ENCODE results near the gene TMEM108. TPM values are rescaled to one million over a fixed set of nuclear protein-coding genes. Genes with fewer than 3 reads are reported as not detected.

The TMEM108 gene
- polyA plus RNA-seq, 1 of the 3 experiments (the other 2 are of a cell fraction), result 8.6 TPM

GRCh38 chr3:133119176-133119575, 81.0 kb downstream of the TMEM108 start:
- ChIA-PET POLR2A (no interaction called here), CTCF (interaction anchor here (1.0 to 1.1 kb wide), 2 partner anchors 16 to 78 kb away, joined by 3 read pairs; no protein-coding TSS in a partner anchor)
- Histone ChIP-seq H3K9me3 (no peaks in the 10 kb centered on the region), H3K4me1 (ENCODE audit: control insufficient read depth in 1 of 2, insufficient read depth in 2 of 2, low read depth in 1 of 2, low read length in 1 of 2) (peaks cover 10 to 13% of the 10 kb centered on the region in 2 experiments; a peak in 3 of 4 replicates), H3K9ac (no peak overlapping the region), H2AFZ (ENCODE audit: low read depth) (no peak overlapping the region), H3K4me3 (ENCODE audit: low read depth in 2 of 2, low read length in 1 of 2) (no peak overlapping the region), H3K36me3 (replicated peaks in 1 of 2; ENCODE audit: control insufficient read depth in 1 of 2, insufficient read depth in 2 of 2, low read length in 1 of 2) (no peaks in the 10 kb centered on the region), H3K27me3 (ENCODE audit: insufficient read depth) (no peaks in the 10 kb centered on the region), H3K27ac (ENCODE audit: low read depth in 2 of 2, low read length in 1 of 2) (no peak overlapping the region; a peak in 1 of 4 replicates), H3K4me2 (no peak overlapping the region), H4K20me1 (ENCODE audit: insufficient read depth) (no peaks in the 10 kb centered on the region), H3F3A (replicated peaks; ENCODE audit: insufficient read depth) (no peaks in the 10 kb centered on the region), H3K9me2 (no peaks in the 10 kb centered on the region), H3K79me2 (ENCODE audit: insufficient read depth) (no peaks in the 10 kb centered on the region)
- DNase-seq, result no peak
- 84% methylated on average over 2 of the region's 2 CpGs for WGBS (ENCODE audit: low lambda C conversion rate)
- TF ChIP-seq ZBTB33 (IDR thresholded peaks at IDR 0.05; ENCODE audit: borderline replicate concordance, low read depth) (no peak), GABPA (IDR thresholded peaks at IDR 0.05; ENCODE audit: low read depth) (no peak), SIN3A (IDR thresholded peaks at IDR 0.05; ENCODE audit: borderline replicate concordance, low read depth, low read length) (no peak), RAD21 (IDR thresholded peaks at IDR 0.05; ENCODE audit: low read length) (no peak), CTCF (IDR thresholded peaks at IDR 0.05) (no peak), JUND (IDR thresholded peaks at IDR 0.05) (no peak), YY1 (IDR thresholded peaks at IDR 0.05; ENCODE audit: low read depth) (no peak), FOXM1 (IDR thresholded peaks at IDR 0.05; ENCODE audit: low read depth) (no peak), TEAD4 (IDR thresholded peaks at IDR 0.05; ENCODE audit: borderline replicate concordance, insufficient read depth) (no peak), POLR2AphosphoS5 (IDR thresholded peaks at IDR 0.05; ENCODE audit: low read depth, low read length) (no peak), CHD2 (IDR thresholded peaks at IDR 0.05; ENCODE audit: low read length, partially characterized antibody) (no peak)

- H3K9ac ChIP-seq, result no peak overlapping the region
- WGBS (ENCODE audit: low lambda C conversion rate), result 75% methylated on average over 3 of the region's 3 CpGs
- POLR2A ChIA-PET, result no interaction called here
Observed at GRCh38 chr3:133121450-133121849, 83.3 kb downstream of the TMEM108 start.

More at GRCh38 chr3:133121450-133121849, 83.3 kb downstream of the TMEM108 start:
- Histone ChIP-seq H3K27ac (ENCODE audit: low read depth in 2 of 2, low read length in 1 of 2) (peak overlapping the region in 1 of 2 experiments; percentile 75; a peak in 2 of 4 replicates), H3K9me3 (no peaks in the 10 kb centered on the region), H2AFZ (ENCODE audit: low read depth) (no peak overlapping the region), H3K9me2 (no peaks in the 10 kb centered on the region), H3K36me3 (replicated peaks in 1 of 2; ENCODE audit: control insufficient read depth in 1 of 2, insufficient read depth in 2 of 2, low read length in 1 of 2) (no peaks in the 10 kb centered on the region), H3F3A (replicated peaks; ENCODE audit: insufficient read depth) (no peaks in the 10 kb centered on the region), H4K20me1 (ENCODE audit: insufficient read depth) (no peaks in the 10 kb centered on the region), H3K4me1 (ENCODE audit: control insufficient read depth in 1 of 2, insufficient read depth in 2 of 2, low read depth in 1 of 2, low read length in 1 of 2) (peaks cover 0 to 21% of the 10 kb centered on the region in 2 experiments; a peak in 2 of 4 replicates), H3K79me2 (ENCODE audit: insufficient read depth) (no peaks in the 10 kb centered on the region), H3K27me3 (ENCODE audit: insufficient read depth) (no peaks in the 10 kb centered on the region), H3K4me2 (no peak overlapping the region), H3K4me3 (ENCODE audit: low read depth in 2 of 2, low read length in 1 of 2) (no peak overlapping the region)
- CTCF ChIA-PET, result interaction anchor here (1.0 to 1.8 kb wide), 2 partner anchors 80 to 262 kb away, joined by 3 to 4 read pairs; no protein-coding TSS in a partner anchor
- no peak for DNase-seq
- TF ChIP-seq FOXM1 (IDR thresholded peaks at IDR 0.05; ENCODE audit: low read depth) (no peak), FOXJ3 (CRISPR knock-in tag; IDR thresholded peaks at IDR 0.05) (no peak), GATA2 (CRISPR knock-in tag; IDR thresholded peaks at IDR 0.05) (no peak), IRF3 (IDR thresholded peaks at IDR 0.05; ENCODE audit: low read depth, low read length) (no peak), FOSL2 (IDR thresholded peaks at IDR 0.05; ENCODE audit: borderline replicate concordance, low read depth) (no peak), RAD21 (IDR thresholded peaks at IDR 0.05; ENCODE audit: low read length) (no peak), ZBTB33 (IDR thresholded peaks at IDR 0.05; ENCODE audit: borderline replicate concordance, low read depth) (no peak), TEAD4 (IDR thresholded peaks at IDR 0.05; ENCODE audit: borderline replicate concordance, insufficient read depth) (no peak), NRF1 (IDR thresholded peaks at IDR 0.05; ENCODE audit: low read depth, low read length) (no peak), SIN3A (IDR thresholded peaks at IDR 0.05; ENCODE audit: borderline replicate concordance, low read depth, low read length) (no peak), MXI1 (IDR thresholded peaks at IDR 0.05; ENCODE audit: low read depth, low read length) (no peak), TCF12 (IDR thresholded peaks at IDR 0.05) (no peak), CHD2 (IDR thresholded peaks at IDR 0.05; ENCODE audit: low read length, partially characterized antibody) (no peak)

All from SK-N-SH (cell line).